ENCODE data around the gene RBM4B. TPM values are rescaled to one million over a fixed set of nuclear protein-coding genes. Genes with fewer than 3 reads are reported as not detected.

Gene RBM4B
- total RNA-seq, 2 donors from 2014 or later: 12.5 to 18.4 TPM

GRCh38 chr11:66638177-66639065 is 39.3 kb downstream of the RBM4B start, which contains the start of gene RBM4:
Gene RBM4 (plus strand): TSS chr11:66638703. CDS start chr11:66639712, 1,009 bp downstream.
- Mint-ChIP-seq H3K4me3 (peak within 1 kb of the TSS; percentile 89 to 97), H3K4me1 (ENCODE audit: low read depth) (peaks cover 70% of the 10 kb centered on the region), H3K9me3 (no peaks in the 10 kb centered on the region), H3K36me3 (ENCODE audit: insufficient read depth in 2 of 2) (peaks cover 31 to 49% of the 10 kb centered on the region in 2 donors), H3K27me3 (ENCODE audit: low read depth) (no peaks in the 10 kb centered on the region), H3K27ac (peak within 1 kb of the TSS; percentile 85)
- ATAC-seq (replicated peaks in 1 of 2) (peak; percentile 94 to 95), DNase-seq (peak; percentile 93 to 98)

- DNase-seq: no peak
- ATAC-seq (replicated peaks in 1 of 2): no peak
- Mint-ChIP-seq H3K4me3 (peak overlapping the region; percentile 89 to 97), H3K4me1 (ENCODE audit: low read depth) (peaks cover 62% of the 10 kb centered on the region), H3K27ac (peak overlapping the region; percentile 85), H3K27me3 (ENCODE audit: low read depth) (no peaks in the 10 kb centered on the region), H3K9me3 (no peaks in the 10 kb centered on the region), H3K36me3 (ENCODE audit: insufficient read depth in 2 of 2) (peaks cover 25 to 45% of the 10 kb centered on the region in 2 donors)
Measured at GRCh38 chr11:66637557-66638176, 40.0 kb downstream of the RBM4B start.

- DNase-seq (no peak), ATAC-seq (replicated peaks in 1 of 2) (no peak)
- no peak overlapping the region for H3K27ac Mint-ChIP-seq
- peaks cover 23 to 42% of the 10 kb centered on the region in 2 donors for H3K36me3 Mint-ChIP-seq (ENCODE audit: insufficient read depth in 2 of 2)
- H3K27me3 Mint-ChIP-seq (ENCODE audit: low read depth): no peaks in the 10 kb centered on the region
- H3K9me3 Mint-ChIP-seq: no peaks in the 10 kb centered on the region
- peaks cover 50% of the 10 kb centered on the region for H3K4me1 Mint-ChIP-seq (ENCODE audit: low read depth)
- no peak overlapping the region for H3K4me3 Mint-ChIP-seq
Measured at GRCh38 chr11:66636411-66636810, 41.3 kb downstream of the RBM4B start.

GRCh38 chr11:66632952-66633351 is 44.7 kb downstream of the RBM4B start:
- H3K27me3 Mint-ChIP-seq (ENCODE audit: low read depth): no peaks in the 10 kb centered on the region
- H3K36me3 Mint-ChIP-seq (ENCODE audit: insufficient read depth in 2 of 2): peaks cover 14 to 42% of the 10 kb centered on the region in 2 donors
- H3K9me3 Mint-ChIP-seq: no peaks in the 10 kb centered on the region
- peaks cover 45% of the 10 kb centered on the region for H3K4me1 Mint-ChIP-seq (ENCODE audit: low read depth)
- DNase-seq (no peak), ATAC-seq (replicated peaks in 1 of 2) (no peak)
- no peak overlapping the region for H3K27ac Mint-ChIP-seq
- no peak overlapping the region for H3K4me3 Mint-ChIP-seq

- H3K4me3 Mint-ChIP-seq: no peak overlapping the region
Measured at GRCh38 chr11:66631883-66632282, 45.8 kb downstream of the RBM4B start.

GRCh38 chr11:66629356-66629755 is 48.3 kb downstream of the RBM4B start:
- Mint-ChIP-seq H3K36me3 (ENCODE audit: insufficient read depth in 2 of 2) (peaks cover 19 to 52% of the 10 kb centered on the region in 2 donors), H3K4me1 (ENCODE audit: low read depth) (peaks cover 27% of the 10 kb centered on the region), H3K27ac (peak overlapping the region; percentile 68), H3K9me3 (no peaks in the 10 kb centered on the region), H3K27me3 (ENCODE audit: low read depth) (no peaks in the 10 kb centered on the region), H3K4me3 (no peak overlapping the region)
- DNase-seq (no peak), ATAC-seq (replicated peaks in 1 of 2) (no peak)

More at GRCh38 chr11:66631883-66632282, 45.8 kb downstream of the RBM4B start:
- Mint-ChIP-seq H3K27me3 (ENCODE audit: low read depth) (no peaks in the 10 kb centered on the region), H3K4me1 (ENCODE audit: low read depth) (peaks cover 39% of the 10 kb centered on the region), H3K9me3 (no peaks in the 10 kb centered on the region), H3K36me3 (ENCODE audit: insufficient read depth in 2 of 2) (peaks cover 18 to 49% of the 10 kb centered on the region in 2 donors), H3K27ac (peak overlapping the region; percentile 38)
- no peak for DNase-seq
- ATAC-seq (replicated peaks in 1 of 2): no peak

GRCh38 chr11:66628061-66628603 is 49.6 kb downstream of the RBM4B start:
- no peaks in the 10 kb centered on the region for H3K9me3 Mint-ChIP-seq
- no peak for DNase-seq
- ATAC-seq (replicated peaks in 1 of 2): no peak
- H3K27ac Mint-ChIP-seq: peak overlapping the region; percentile 12
- H3K4me3 Mint-ChIP-seq: no peak overlapping the region
- peaks cover 36% of the 10 kb centered on the region for H3K4me1 Mint-ChIP-seq (ENCODE audit: low read depth)
- H3K36me3 Mint-ChIP-seq (ENCODE audit: insufficient read depth in 2 of 2): peaks cover 23 to 59% of the 10 kb centered on the region in 2 donors
- no peaks in the 10 kb centered on the region for H3K27me3 Mint-ChIP-seq (ENCODE audit: low read depth)

- ATAC-seq (replicated peaks in 1 of 2) (no peak), DNase-seq (no peak)
- Mint-ChIP-seq H3K4me1 (ENCODE audit: low read depth) (peaks cover 48% of the 10 kb centered on the region), H3K9me3 (no peaks in the 10 kb centered on the region), H3K36me3 (ENCODE audit: insufficient read depth in 2 of 2) (peaks cover 28 to 60% of the 10 kb centered on the region in 2 donors), H3K27ac (peak overlapping the region; percentile 28), H3K4me3 (no peak overlapping the region), H3K27me3 (ENCODE audit: low read depth) (no peaks in the 10 kb centered on the region)
Measured at GRCh38 chr11:66626926-66627325, 50.8 kb downstream of the RBM4B start.

- peaks cover 26 to 59% of the 10 kb centered on the region in 2 donors for H3K36me3 Mint-ChIP-seq (ENCODE audit: insufficient read depth in 2 of 2)
- no peaks in the 10 kb centered on the region for H3K9me3 Mint-ChIP-seq
- H3K27ac Mint-ChIP-seq: no peak overlapping the region
- DNase-seq: no peak
- H3K4me1 Mint-ChIP-seq (ENCODE audit: low read depth): peaks cover 53% of the 10 kb centered on the region
- no peaks in the 10 kb centered on the region for H3K27me3 Mint-ChIP-seq (ENCODE audit: low read depth)
- ATAC-seq (replicated peaks in 1 of 2): no peak
- no peak overlapping the region for H3K4me3 Mint-ChIP-seq
Measured at GRCh38 chr11:66626382-66626781, 51.3 kb downstream of the RBM4B start.

GRCh38 chr11:66625752-66626149 is 51.9 kb downstream of the RBM4B start:
- peaks cover 28 to 58% of the 10 kb centered on the region in 2 donors for H3K36me3 Mint-ChIP-seq (ENCODE audit: insufficient read depth in 2 of 2)
- peaks cover 60% of the 10 kb centered on the region for H3K4me1 Mint-ChIP-seq (ENCODE audit: low read depth)
- no peak overlapping the region for H3K4me3 Mint-ChIP-seq
- no peaks in the 10 kb centered on the region for H3K9me3 Mint-ChIP-seq
- DNase-seq (no peak), ATAC-seq (replicated peaks in 1 of 2) (no peak)
- no peaks in the 10 kb centered on the region for H3K27me3 Mint-ChIP-seq (ENCODE audit: low read depth)
- no peak overlapping the region for H3K27ac Mint-ChIP-seq

GRCh38 chr11:66625041-66625751 is 52.5 kb downstream of the RBM4B start:
- H3K4me3 Mint-ChIP-seq: no peak overlapping the region
- DNase-seq: no peak
- H3K36me3 Mint-ChIP-seq (ENCODE audit: insufficient read depth in 2 of 2): peaks cover 28 to 58% of the 10 kb centered on the region in 2 donors
- H3K27ac Mint-ChIP-seq: no peak overlapping the region
- ATAC-seq (replicated peaks in 1 of 2): no peak
- H3K4me1 Mint-ChIP-seq (ENCODE audit: low read depth): peaks cover 64% of the 10 kb centered on the region
- no peaks in the 10 kb centered on the region for H3K9me3 Mint-ChIP-seq
- H3K27me3 Mint-ChIP-seq (ENCODE audit: low read depth): no peaks in the 10 kb centered on the region

- Mint-ChIP-seq H3K27me3 (ENCODE audit: low read depth) (no peaks in the 10 kb centered on the region), H3K9me3 (no peaks in the 10 kb centered on the region), H3K36me3 (ENCODE audit: insufficient read depth in 2 of 2) (peaks cover 27 to 56% of the 10 kb centered on the region in 2 donors), H3K27ac (no peak overlapping the region), H3K4me1 (ENCODE audit: low read depth) (peaks cover 66% of the 10 kb centered on the region), H3K4me3 (no peak overlapping the region)
- ATAC-seq (replicated peaks in 1 of 2) (peak in 1 of 2 donors; percentile 5), DNase-seq (no peak)
Measured at GRCh38 chr11:66624450-66624849, 53.2 kb downstream of the RBM4B start.

All from activated T-cell treated with anti-CD3 and anti-CD28 coated beads, Interleukin-2, amount 50 U/mL, for 72 hours (primary cell).